A172 (cell line): ENCODE measurements around the gene SUGCT. TPM values are rescaled to one million over a fixed set of nuclear protein-coding genes. Genes with fewer than 3 reads are reported as not detected.
A peak's percentile ranks its signal among the peaks of the same experiment; 100 is the strongest.
"Not testable (repeated sequence)": the region's sequence is repeated elsewhere in the genome, so short reads cannot be mapped to it uniquely, and the experiment has no call there.

ENCODE experiments used
- DNase-seq: peaks from one replicate; pipeline ENCODE4 v3.0.0-alpha.2; 2015; ENCODE audit warnings: low spot score
- total RNA-seq: library from RNA; depleted of rRNA; stranded (reverse); fragments of >200 nt; shearing (Covaris generic); gene quantifications from 2 replicates; pipeline ENCODE4 v1.2.3, GENCODE V29; 2014

SUGCT gene
- total RNA-seq, 1 experiment from 2014 or later = 3.3 TPM

- no peak for DNase-seq
Observed at GRCh38 chr7:40138973-40139372, 4.2 kb downstream of the SUGCT start.

- not testable (repeated sequence) for DNase-seq
Observed at GRCh38 chr7:40139891-40140290, 5.1 kb downstream of the SUGCT start.

GRCh38 chr7:40141916-40142315, 7.1 kb downstream of the SUGCT start:
- not testable (repeated sequence) for DNase-seq

GRCh38 chr7:40145596-40146130, 10.9 kb downstream of the SUGCT start:
- DNase-seq = not testable (repeated sequence)

GRCh38 chr7:40147371-40148246, 12.8 kb downstream of the SUGCT start:
- peak; percentile 91 for DNase-seq

GRCh38 chr7:40148247-40148580, 13.4 kb downstream of the SUGCT start:
- not testable (repeated sequence) for DNase-seq

GRCh38 chr7:40148671-40149070, 13.9 kb downstream of the SUGCT start:
- DNase-seq = no peak

GRCh38 chr7:40151504-40151903, 16.7 kb downstream of the SUGCT start:
- DNase-seq = no peak

GRCh38 chr7:40156988-40157387, 22.2 kb downstream of the SUGCT start:
- no peak for DNase-seq

GRCh38 chr7:40162516-40162915, 27.7 kb downstream of the SUGCT start:
- DNase-seq = peak; percentile 63

GRCh38 chr7:40165216-40165615, 30.4 kb downstream of the SUGCT start:
- no peak for DNase-seq

- DNase-seq = no peak
Observed at GRCh38 chr7:40167291-40167690, 32.5 kb downstream of the SUGCT start.

- DNase-seq = not testable (repeated sequence)
Observed at GRCh38 chr7:40168266-40168665, 33.5 kb downstream of the SUGCT start.

- not testable (repeated sequence) for DNase-seq
Observed at GRCh38 chr7:40173121-40173520, 38.3 kb downstream of the SUGCT start.

- DNase-seq = not testable (repeated sequence)
Observed at GRCh38 chr7:40175256-40175655, 40.5 kb downstream of the SUGCT start.

GRCh38 chr7:40175725-40176510, 41.1 kb downstream of the SUGCT start:
- peak; percentile 31 for DNase-seq

- no peak for DNase-seq
Observed at GRCh38 chr7:40177071-40177470, 42.3 kb downstream of the SUGCT start.

GRCh38 chr7:40182452-40182851, 47.6 kb downstream of the SUGCT start:
- DNase-seq = no peak

- no peak for DNase-seq
Observed at GRCh38 chr7:40186586-40186985, 51.8 kb downstream of the SUGCT start.

GRCh38 chr7:40192036-40192435, 57.2 kb downstream of the SUGCT start:
- no peak for DNase-seq

GRCh38 chr7:40194745-40195144, 59.9 kb downstream of the SUGCT start:
- DNase-seq = peak; percentile 6

GRCh38 chr7:40197527-40197926, 62.7 kb downstream of the SUGCT start:
- DNase-seq = no peak
